ENCODE measurements around the gene AK5.

GRCh38 chr1:77407738-77408375, 126.0 kb downstream of the AK5 start:
- TF ChIP-seq CTCF (IDR thresholded peaks at IDR 0.05): no peak
- no peak for TF ChIP-seq ZFX (IDR thresholded peaks at IDR 0.05; ENCODE audit: borderline replicate concordance)

Measured in 22Rv1 (cell line).